ENCODE results near the gene REG1B. TPM values are rescaled to one million over a fixed set of nuclear protein-coding genes. Genes with fewer than 3 reads are reported as not detected.

REG1B gene
- total RNA-seq, 1 donor from 2014 or later, result not detected

GRCh38 chr2:79086255-79086654 lies 1.5 kb downstream of the REG1B start:
- Mint-ChIP-seq H3K4me1 (peaks cover 2% of the 10 kb centered on the region), H3K27ac (no peak overlapping the region), H3K36me3 (no peaks in the 10 kb centered on the region), H3K9me3 (peaks cover 3% of the 10 kb centered on the region), H3K4me3 (no peak overlapping the region), H3K27me3 (ENCODE audit: insufficient read depth, low read depth) (no peaks in the 10 kb centered on the region)
- Histone ChIP-seq H3K27me3 (no peaks in the 10 kb centered on the region), H3K9me3 (ENCODE audit: low read depth) (no peaks in the 10 kb centered on the region), H3F3A (ENCODE audit: low read depth) (no peaks in the 10 kb centered on the region), H3K9ac (no peak overlapping the region), H3K27ac (no peak overlapping the region), H3K36me3 (no peaks in the 10 kb centered on the region), H3K79me2 (ENCODE audit: low read depth) (no peaks in the 10 kb centered on the region), H3K4me2 (no peak overlapping the region), H4K20me1 (ENCODE audit: low read depth) (no peaks in the 10 kb centered on the region), H2AFZ (replicated peaks) (no peak overlapping the region), H3K4me1 (no peaks in the 10 kb centered on the region), H3K4me3 (no peak overlapping the region)
- DNase-seq (ENCODE audit: low spot score), result no peak
- TF ChIP-seq EZH2 (IDR thresholded peaks at IDR 0.05), result no peak
- no peak for TF ChIP-seq CTCF (IDR thresholded peaks at IDR 0.05)
- TF ChIP-seq EZH2phosphoT487 (IDR thresholded peaks at IDR 0.05), result no peak

- Histone ChIP-seq H3K27ac (no peak overlapping the region), H3F3A (ENCODE audit: low read depth) (no peaks in the 10 kb centered on the region), H3K79me2 (ENCODE audit: low read depth) (no peaks in the 10 kb centered on the region), H3K27me3 (no peaks in the 10 kb centered on the region), H3K9ac (no peak overlapping the region), H3K4me2 (no peak overlapping the region), H3K4me3 (no peak overlapping the region), H3K9me3 (ENCODE audit: low read depth) (no peaks in the 10 kb centered on the region), H3K4me1 (no peaks in the 10 kb centered on the region), H2AFZ (replicated peaks) (no peak overlapping the region), H4K20me1 (ENCODE audit: low read depth) (no peaks in the 10 kb centered on the region), H3K36me3 (no peaks in the 10 kb centered on the region)
- peaks cover 3% of the 10 kb centered on the region for H3K9me3 Mint-ChIP-seq
- TF ChIP-seq CTCF (IDR thresholded peaks at IDR 0.05) (no peak), EZH2phosphoT487 (IDR thresholded peaks at IDR 0.05) (no peak), EZH2 (IDR thresholded peaks at IDR 0.05) (no peak)
- H3K4me1 Mint-ChIP-seq, result peaks cover 2% of the 10 kb centered on the region
- no peak overlapping the region for H3K4me3 Mint-ChIP-seq
- no peak overlapping the region for H3K27ac Mint-ChIP-seq
- H3K27me3 Mint-ChIP-seq (ENCODE audit: insufficient read depth, low read depth), result no peaks in the 10 kb centered on the region
- no peaks in the 10 kb centered on the region for H3K36me3 Mint-ChIP-seq
- no peak for DNase-seq (ENCODE audit: low spot score)
Observed at GRCh38 chr2:79085382-79085781, 2.4 kb downstream of the REG1B start.

GRCh38 chr2:79084495-79085135 lies 3.2 kb downstream of the REG1B start:
- Histone ChIP-seq H3K27ac (no peak overlapping the region), H3K4me1 (no peaks in the 10 kb centered on the region), H3K9ac (no peak overlapping the region), H3K27me3 (no peaks in the 10 kb centered on the region), H4K20me1 (ENCODE audit: low read depth) (no peaks in the 10 kb centered on the region), H3K4me2 (no peak overlapping the region), H3F3A (ENCODE audit: low read depth) (no peaks in the 10 kb centered on the region), H3K9me3 (ENCODE audit: low read depth) (no peaks in the 10 kb centered on the region), H3K36me3 (no peaks in the 10 kb centered on the region), H2AFZ (replicated peaks) (no peak overlapping the region), H3K79me2 (ENCODE audit: low read depth) (no peaks in the 10 kb centered on the region), H3K4me3 (no peak overlapping the region)
- Mint-ChIP-seq H3K27ac (no peak overlapping the region), H3K9me3 (peaks cover 3% of the 10 kb centered on the region), H3K4me3 (no peak overlapping the region), H3K36me3 (no peaks in the 10 kb centered on the region), H3K27me3 (ENCODE audit: insufficient read depth, low read depth) (no peaks in the 10 kb centered on the region), H3K4me1 (peaks cover 2% of the 10 kb centered on the region)
- TF ChIP-seq EZH2 (IDR thresholded peaks at IDR 0.05), result no peak
- TF ChIP-seq EZH2phosphoT487 (IDR thresholded peaks at IDR 0.05), result no peak
- no peak for TF ChIP-seq CTCF (IDR thresholded peaks at IDR 0.05)
- DNase-seq (ENCODE audit: low spot score), result no peak
